Body of pancreas (tissue), 4 donors: ENCODE results near the gene RIPK1.

Source experiments
- POLR2A ChIP-seq, 3 donors: fragments of 450-650 bp; IDR thresholded peaks; one replicate each; pipeline ENCODE4 v1.6.1; 2016; ENCODE audit warnings: antibody characterized with exemption in 3 of 3, mild to moderate bottlenecking in 2 of 3
- TF ChIP-seq, protein P1 (sequence below), 7 experiments: fragments of 450-650 bp in 4 of 7; fragments of 200-600 bp in 3 of 7; sonication (generic) in 3 of 7; IDR thresholded peaks; one replicate each; pipeline ENCODE4 v1.5.1; 2016 to 2019; ENCODE audit warnings: antibody characterized with exemption in 7 of 7

DNA sequence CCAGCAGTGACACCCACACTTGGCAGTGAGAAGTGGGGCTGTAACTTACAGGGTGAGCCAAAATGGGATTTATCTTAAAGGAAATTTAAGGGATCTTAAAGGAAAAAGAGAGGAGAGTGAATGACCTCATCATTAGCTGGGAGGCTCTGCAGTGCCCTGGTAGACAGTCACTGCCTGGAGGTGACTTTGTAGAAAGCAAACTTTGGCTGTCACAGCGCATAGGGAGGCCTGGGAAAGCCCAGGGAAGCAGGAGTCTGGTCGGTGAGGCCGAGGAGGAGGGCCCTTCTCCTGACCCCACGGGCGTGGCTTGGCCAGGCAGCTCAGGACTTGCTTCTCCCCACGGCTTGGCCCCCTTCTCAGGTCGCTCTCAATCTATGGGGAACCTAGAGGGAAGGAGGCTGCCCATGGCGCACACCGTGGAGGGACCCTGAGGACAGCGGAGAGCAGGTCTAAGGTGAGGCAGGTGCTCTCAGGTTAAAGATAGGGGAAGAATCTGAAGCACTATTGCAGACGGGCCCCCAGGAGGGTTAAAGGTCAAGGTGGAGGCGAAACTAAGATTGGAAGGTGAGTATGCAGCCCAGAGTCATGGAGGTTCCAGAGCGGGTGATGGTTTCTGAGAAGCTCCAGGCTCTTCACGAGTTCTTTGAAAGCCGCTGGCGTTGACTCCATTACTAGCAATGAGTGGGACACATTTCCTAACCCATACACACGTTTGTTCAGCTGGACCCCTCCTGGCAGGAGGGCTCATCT is 15.6 kb upstream of the RIPK1 start:
- TF ChIP-seq, protein P1, sequence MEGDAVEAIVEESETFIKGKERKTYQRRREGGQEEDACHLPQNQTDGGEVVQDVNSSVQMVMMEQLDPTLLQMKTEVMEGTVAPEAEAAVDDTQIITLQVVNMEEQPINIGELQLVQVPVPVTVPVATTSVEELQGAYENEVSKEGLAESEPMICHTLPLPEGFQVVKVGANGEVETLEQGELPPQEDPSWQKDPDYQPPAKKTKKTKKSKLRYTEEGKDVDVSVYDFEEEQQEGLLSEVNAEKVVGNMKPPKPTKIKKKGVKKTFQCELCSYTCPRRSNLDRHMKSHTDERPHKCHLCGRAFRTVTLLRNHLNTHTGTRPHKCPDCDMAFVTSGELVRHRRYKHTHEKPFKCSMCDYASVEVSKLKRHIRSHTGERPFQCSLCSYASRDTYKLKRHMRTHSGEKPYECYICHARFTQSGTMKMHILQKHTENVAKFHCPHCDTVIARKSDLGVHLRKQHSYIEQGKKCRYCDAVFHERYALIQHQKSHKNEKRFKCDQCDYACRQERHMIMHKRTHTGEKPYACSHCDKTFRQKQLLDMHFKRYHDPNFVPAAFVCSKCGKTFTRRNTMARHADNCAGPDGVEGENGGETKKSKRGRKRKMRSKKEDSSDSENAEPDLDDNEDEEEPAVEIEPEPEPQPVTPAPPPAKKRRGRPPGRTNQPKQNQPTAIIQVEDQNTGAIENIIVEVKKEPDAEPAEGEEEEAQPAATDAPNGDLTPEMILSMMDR (IDR thresholded peaks at IDR 0.05): no peak
- no peak for TF ChIP-seq POLR2A (IDR thresholded peaks at IDR 0.05)
